KMS-11 (cell line): ENCODE results near the gene NLRC5.

ENCODE experiments used
- H2AFZ ChIP-seq: fragments of 200-600 bp; sonication (generic); 2 replicates; pipeline ENCODE4 v1.6.1; 2016; ENCODE audit warnings: antibody characterized with exemption, mixed run types, low read depth
- H3K27ac ChIP-seq: fragments of 200-600 bp; sonication (generic); 2 replicates; pipeline ENCODE4 v1.6.1; 2016; ENCODE audit warnings: mild to moderate bottlenecking, mixed run types
- H3K27me3 ChIP-seq: fragments of 200-600 bp; sonication (generic); 2 replicates; pipeline ENCODE4 v1.6.1; 2017; ENCODE audit warnings: mild to moderate bottlenecking, low read depth, mixed run types, moderate library complexity; ENCODE audit not compliant: insufficient read depth
- H3K36me3 ChIP-seq: fragments of 200-600 bp; sonication (generic); 2 replicates; pipeline ENCODE4 v1.6.1; 2017; ENCODE audit warnings: mild to moderate bottlenecking, mixed run types; ENCODE audit not compliant: insufficient read depth
- H3K4me1 ChIP-seq: fragments of 200-600 bp; sonication (generic); 2 replicates; pipeline ENCODE4 v1.6.1; 2016; ENCODE audit warnings: mild to moderate bottlenecking, low read depth, mixed run types; ENCODE audit not compliant: poor library complexity, severe bottlenecking
- H3K4me2 ChIP-seq: fragments of 200-600 bp; sonication (generic); 2 replicates; pipeline ENCODE4 v1.7.0; 2016; ENCODE audit warnings: mild to moderate bottlenecking, mixed run types
- H3K4me3 ChIP-seq: fragments of 200-600 bp; sonication (generic); IDR thresholded peaks from 2 replicates; pipeline ENCODE4 v1.6.1; 2017; ENCODE audit warnings: low read depth, low read length, mixed read lengths; ENCODE audit not compliant: insufficient read depth
- H3K79me2 ChIP-seq: fragments of 200-600 bp; sonication (generic); 2 replicates; pipeline ENCODE4 v1.6.1; 2016; ENCODE audit warnings: low read depth, mixed run types; ENCODE audit not compliant: insufficient read depth
- H3K9ac ChIP-seq: fragments of 200-600 bp; sonication (generic); 2 replicates; pipeline ENCODE4 v1.6.1; 2016; ENCODE audit warnings: mild to moderate bottlenecking, mixed run types
- H4K20me1 ChIP-seq: fragments of 200-600 bp; sonication (generic); 2 replicates; pipeline ENCODE4 v1.6.1; 2016; ENCODE audit warnings: mild to moderate bottlenecking, mixed run types; ENCODE audit not compliant: insufficient read depth
- TF ChIP-seq, protein P1 (sequence below): fragments of 200-600 bp; sonication (generic); conservative IDR thresholded peaks from 2 replicates; pipeline ENCODE4 v1.6.1; 2017; ENCODE audit warnings: low read depth, mild to moderate bottlenecking, antibody characterized with exemption, low read length, moderate library complexity, mixed read lengths

NLRC5 gene

DNA sequence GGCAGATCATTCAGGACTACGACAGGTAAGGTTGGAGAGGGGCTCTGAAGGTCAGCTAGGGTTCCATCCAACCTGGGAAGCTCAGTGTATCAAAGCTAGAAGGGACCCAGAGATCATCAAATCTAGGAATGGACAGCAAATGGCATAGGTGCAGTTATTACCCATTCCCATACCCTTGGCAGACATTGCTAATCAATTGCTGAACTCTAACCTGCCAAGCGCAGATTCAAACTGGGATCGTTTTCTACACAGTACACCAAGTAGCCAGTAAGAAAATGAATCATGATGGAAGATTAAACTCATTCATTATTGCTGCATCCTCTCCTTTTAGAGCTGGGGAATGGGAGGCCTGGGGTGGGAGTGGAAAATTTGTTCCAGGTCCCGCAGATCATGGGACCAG, 136.6 kb downstream of the NLRC5 start:
- H3K4me2 ChIP-seq, result no peak overlapping the region
- H3K36me3 ChIP-seq, result no peaks in the 10 kb centered on the region
- no peaks in the 10 kb centered on the region for H4K20me1 ChIP-seq
- no peak overlapping the region for H2AFZ ChIP-seq
- no peak overlapping the region for H3K27ac ChIP-seq
- H3K9ac ChIP-seq, result no peak overlapping the region
- TF ChIP-seq, protein P1, sequence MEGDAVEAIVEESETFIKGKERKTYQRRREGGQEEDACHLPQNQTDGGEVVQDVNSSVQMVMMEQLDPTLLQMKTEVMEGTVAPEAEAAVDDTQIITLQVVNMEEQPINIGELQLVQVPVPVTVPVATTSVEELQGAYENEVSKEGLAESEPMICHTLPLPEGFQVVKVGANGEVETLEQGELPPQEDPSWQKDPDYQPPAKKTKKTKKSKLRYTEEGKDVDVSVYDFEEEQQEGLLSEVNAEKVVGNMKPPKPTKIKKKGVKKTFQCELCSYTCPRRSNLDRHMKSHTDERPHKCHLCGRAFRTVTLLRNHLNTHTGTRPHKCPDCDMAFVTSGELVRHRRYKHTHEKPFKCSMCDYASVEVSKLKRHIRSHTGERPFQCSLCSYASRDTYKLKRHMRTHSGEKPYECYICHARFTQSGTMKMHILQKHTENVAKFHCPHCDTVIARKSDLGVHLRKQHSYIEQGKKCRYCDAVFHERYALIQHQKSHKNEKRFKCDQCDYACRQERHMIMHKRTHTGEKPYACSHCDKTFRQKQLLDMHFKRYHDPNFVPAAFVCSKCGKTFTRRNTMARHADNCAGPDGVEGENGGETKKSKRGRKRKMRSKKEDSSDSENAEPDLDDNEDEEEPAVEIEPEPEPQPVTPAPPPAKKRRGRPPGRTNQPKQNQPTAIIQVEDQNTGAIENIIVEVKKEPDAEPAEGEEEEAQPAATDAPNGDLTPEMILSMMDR, result no peak
- H3K4me1 ChIP-seq, result peaks cover 9% of the 10 kb centered on the region
- H3K4me3 ChIP-seq, result no peak overlapping the region
- H3K79me2 ChIP-seq, result no peaks in the 10 kb centered on the region
- no peaks in the 10 kb centered on the region for H3K27me3 ChIP-seq

DNA sequence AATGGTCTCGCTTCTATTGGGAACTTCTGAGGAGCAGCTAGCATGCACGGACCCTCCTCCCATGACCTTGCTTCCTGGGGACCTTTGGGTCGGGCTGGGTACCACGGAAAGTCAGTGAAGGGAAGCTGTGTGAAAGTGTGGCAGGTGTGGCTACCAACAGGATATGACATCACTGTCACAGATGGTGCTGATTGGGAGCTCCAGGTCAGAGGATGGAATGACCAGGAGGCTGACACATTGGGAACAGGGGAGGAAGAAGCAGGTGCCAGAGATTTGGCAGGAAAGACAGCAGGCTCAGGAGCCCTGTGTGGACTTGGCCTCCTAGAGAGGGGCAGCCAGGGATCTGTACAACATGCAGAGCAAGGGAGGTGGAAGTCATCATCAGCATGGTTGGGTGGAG, 137.1 kb downstream of the NLRC5 start:
- Histone ChIP-seq H3K36me3 (no peaks in the 10 kb centered on the region), H3K4me3 (no peak overlapping the region), H3K27ac (no peak overlapping the region), H3K79me2 (no peaks in the 10 kb centered on the region), H3K4me1 (peaks cover 9% of the 10 kb centered on the region), H3K4me2 (no peak overlapping the region), H4K20me1 (no peaks in the 10 kb centered on the region), H3K27me3 (no peaks in the 10 kb centered on the region), H3K9ac (no peak overlapping the region), H2AFZ (no peak overlapping the region)
- TF ChIP-seq, protein P1, result no peak

DNA sequence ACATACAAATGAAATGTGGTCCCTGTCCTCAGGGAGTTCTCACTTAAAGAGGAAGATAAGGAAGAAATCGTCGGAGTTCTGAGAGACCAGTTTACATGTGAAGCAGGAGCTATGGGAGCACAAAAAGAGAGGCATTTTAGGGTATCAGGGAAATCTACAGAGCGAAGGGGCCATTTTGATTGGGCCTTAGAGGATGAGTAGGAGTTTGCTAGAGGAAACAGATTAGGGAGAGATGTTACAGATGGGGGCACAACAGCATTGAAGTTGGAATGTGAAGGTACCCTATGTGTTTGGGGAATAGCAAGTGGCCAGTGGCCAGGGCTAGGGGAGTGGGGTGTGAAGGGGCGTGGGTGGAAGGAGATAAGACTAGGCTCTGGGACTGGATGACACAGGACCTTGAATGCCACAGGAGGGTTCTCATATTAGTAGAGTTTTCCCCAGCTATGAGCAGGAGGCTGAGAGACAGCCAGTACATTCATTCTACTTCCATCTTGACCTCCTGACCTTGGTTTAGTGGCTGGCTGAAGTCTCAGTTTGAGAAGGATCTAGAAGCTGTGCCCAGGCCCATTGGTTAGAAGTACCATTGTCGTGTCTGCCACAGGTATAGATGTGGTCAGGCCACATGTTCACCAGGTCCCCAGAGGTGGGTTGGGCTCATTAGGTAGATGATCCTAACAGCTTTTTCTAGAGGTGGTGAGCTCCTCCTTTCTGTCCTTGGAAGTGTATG, 137.8 kb downstream of the NLRC5 start:
- TF ChIP-seq, protein P1, result no peak
- Histone ChIP-seq H3K36me3 (no peaks in the 10 kb centered on the region), H3K4me2 (no peak overlapping the region)

DNA sequence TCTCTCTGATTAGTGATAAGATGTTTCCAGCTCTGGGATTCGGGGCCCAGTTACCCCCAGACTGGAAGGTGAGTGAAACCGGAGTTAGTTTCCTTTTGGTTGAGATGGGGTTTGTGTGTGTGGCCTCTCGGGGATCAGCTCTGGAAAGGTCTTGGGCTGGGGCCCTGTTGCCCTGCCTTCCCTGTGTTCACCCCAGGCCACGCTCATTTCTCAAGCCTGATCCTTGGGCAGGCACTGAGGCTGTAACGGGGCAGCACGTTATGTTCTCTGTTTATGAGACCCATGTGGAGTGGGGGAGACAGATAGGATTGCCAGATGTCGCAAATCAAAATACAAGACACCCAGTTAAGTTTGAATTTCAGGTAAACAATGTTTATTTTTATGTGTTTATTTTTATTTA, 138.5 kb downstream of the NLRC5 start:
- Histone ChIP-seq H3K4me1 (peaks cover 13% of the 10 kb centered on the region), H3K4me3 (no peak overlapping the region), H2AFZ (no peak overlapping the region), H3K27me3 (no peaks in the 10 kb centered on the region), H4K20me1 (no peaks in the 10 kb centered on the region), H3K9ac (no peak overlapping the region), H3K79me2 (no peaks in the 10 kb centered on the region), H3K27ac (no peak overlapping the region), H3K36me3 (no peaks in the 10 kb centered on the region), H3K4me2 (no peak overlapping the region)
- TF ChIP-seq, protein P1, result no peak

More for the DNA sequence above, 137.8 kb downstream of the NLRC5 start:
- Histone ChIP-seq H3K9ac (no peak overlapping the region), H3K27me3 (no peaks in the 10 kb centered on the region), H3K79me2 (no peaks in the 10 kb centered on the region), H3K4me3 (no peak overlapping the region), H2AFZ (no peak overlapping the region), H3K27ac (no peak overlapping the region), H3K4me1 (peaks cover 10% of the 10 kb centered on the region), H4K20me1 (no peaks in the 10 kb centered on the region)
